Rectal smooth muscle tissue (tissue), 1 donor: ENCODE data around the gene DLX4.

ENCODE experiments used
- H3K27ac ChIP-seq: one replicate; pipeline ENCODE4 v1.7.0; 2013; ENCODE audit warnings: low read depth, low read length, inconsistent platforms
- H3K27me3 ChIP-seq: one replicate; pipeline ENCODE4 v1.7.0; 2013; ENCODE audit warnings: low read length; ENCODE audit not compliant: control insufficient read depth, insufficient read depth
- H3K36me3 ChIP-seq: one replicate; pipeline ENCODE4 v1.7.0; 2013; ENCODE audit warnings: low read length; ENCODE audit not compliant: control insufficient read depth, insufficient read depth
- H3K4me1 ChIP-seq: one replicate; pipeline ENCODE4 v1.7.0; 2013; ENCODE audit warnings: low read length; ENCODE audit not compliant: control insufficient read depth, insufficient read depth
- H3K4me3 ChIP-seq: one replicate; pipeline ENCODE4 v1.7.0; 2013; ENCODE audit warnings: low read length
- H3K9ac ChIP-seq: one replicate; pipeline ENCODE4 v1.7.0; 2013; ENCODE audit warnings: low read length

Gene DLX4

GRCh38 chr17:49969134-49969759, at the start of gene DLX4:
Gene DLX4, plus strand, starts transcription at chr17:49969190. Its CDS starts 279 bp downstream, at chr17:49969469.
- Histone ChIP-seq H3K36me3 (no peaks in the 10 kb centered on the region), H3K4me3 (peak within 1 kb of the TSS; percentile 75), H3K27ac (no peak within 1 kb of the TSS), H3K4me1 (peaks cover 3% of the 10 kb centered on the region), H3K27me3 (peaks cover 70% of the 10 kb centered on the region), H3K9ac (no peak within 1 kb of the TSS)

GRCh38 chr17:49920030-49920769, 48.8 kb upstream of the DLX4 start:
- H3K27me3 ChIP-seq: peaks cover 6% of the 10 kb centered on the region

DNA sequence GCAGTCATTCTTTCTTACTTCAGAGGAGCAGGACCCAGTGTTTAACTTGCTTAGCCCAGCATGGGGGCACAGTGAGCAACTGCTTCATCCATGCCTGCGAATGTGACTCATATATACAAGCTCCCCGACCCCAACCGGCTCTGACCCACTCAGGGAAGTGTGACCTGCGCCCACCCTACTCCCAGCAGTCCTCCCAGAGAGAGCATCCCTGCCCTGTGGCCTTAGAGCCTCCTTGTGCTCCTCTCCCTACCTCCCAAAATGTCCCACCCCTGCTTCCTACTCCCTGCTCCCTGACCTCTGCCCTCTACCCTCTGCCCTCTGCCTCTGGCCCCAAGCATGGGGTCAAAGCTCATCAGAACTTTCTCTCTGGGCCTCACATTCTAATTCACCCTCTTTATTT, 46.9 kb upstream of the DLX4 start:
- no peak overlapping the region for H3K9ac ChIP-seq
- H3K36me3 ChIP-seq: no peaks in the 10 kb centered on the region
- H3K27ac ChIP-seq: no peak overlapping the region
- H3K27me3 ChIP-seq: no peaks in the 10 kb centered on the region
- no peaks in the 10 kb centered on the region for H3K4me1 ChIP-seq
- H3K4me3 ChIP-seq: no peak overlapping the region

More at GRCh38 chr17:49920030-49920769, 48.8 kb upstream of the DLX4 start:
- Histone ChIP-seq H3K27ac (no peak overlapping the region), H3K9ac (no peak overlapping the region), H3K4me3 (no peak overlapping the region), H3K36me3 (no peaks in the 10 kb centered on the region), H3K4me1 (no peaks in the 10 kb centered on the region)

DNA sequence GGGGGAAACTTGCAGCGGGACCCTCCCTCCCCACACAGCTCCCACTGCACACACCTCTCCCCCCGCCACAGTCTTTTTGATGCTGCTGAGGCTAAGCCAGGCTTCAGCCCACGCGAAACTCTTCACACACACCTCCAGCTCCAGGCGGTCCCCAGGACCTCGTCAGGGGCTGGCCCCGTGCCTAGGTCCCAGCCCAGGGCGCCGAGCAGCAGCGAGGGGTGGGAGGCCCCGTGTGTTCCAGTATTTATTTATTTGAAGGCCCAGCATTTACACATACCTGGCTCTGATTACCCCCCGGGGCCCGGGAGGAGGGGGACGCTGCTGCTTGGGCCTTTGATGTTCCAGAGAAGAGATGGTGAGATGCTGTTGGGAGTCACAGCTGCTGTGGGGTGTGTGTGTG, 44.9 kb upstream of the DLX4 start:
- no peaks in the 10 kb centered on the region for H3K36me3 ChIP-seq
- no peak overlapping the region for H3K9ac ChIP-seq
- H3K4me3 ChIP-seq: no peak overlapping the region
- H3K27me3 ChIP-seq: no peaks in the 10 kb centered on the region
- H3K27ac ChIP-seq: no peak overlapping the region
- no peaks in the 10 kb centered on the region for H3K4me1 ChIP-seq

DNA sequence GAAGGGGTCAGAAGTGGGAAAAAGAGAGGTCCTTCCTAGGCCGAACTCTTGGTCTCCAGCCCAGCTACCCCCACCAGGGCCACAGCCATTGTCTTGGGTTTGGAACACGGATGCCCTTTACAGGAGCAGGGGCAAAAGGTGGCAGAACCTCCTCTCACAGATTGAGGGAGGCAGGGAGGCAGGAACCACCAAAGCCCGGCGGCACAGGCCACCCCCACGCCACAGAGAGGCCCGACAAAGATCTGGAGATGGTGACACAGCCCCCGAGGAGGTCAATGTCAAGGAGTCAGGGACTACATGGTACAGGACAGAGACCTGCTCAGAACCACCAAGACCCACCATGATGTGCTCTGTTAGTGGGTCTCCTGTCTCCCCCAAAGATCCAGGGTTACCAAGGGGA, 44.4 kb upstream of the DLX4 start:
- Histone ChIP-seq H3K36me3 (no peaks in the 10 kb centered on the region), H3K27me3 (peaks cover 2% of the 10 kb centered on the region), H3K27ac (no peak overlapping the region), H3K4me1 (no peaks in the 10 kb centered on the region), H3K9ac (no peak overlapping the region), H3K4me3 (no peak overlapping the region)

DNA sequence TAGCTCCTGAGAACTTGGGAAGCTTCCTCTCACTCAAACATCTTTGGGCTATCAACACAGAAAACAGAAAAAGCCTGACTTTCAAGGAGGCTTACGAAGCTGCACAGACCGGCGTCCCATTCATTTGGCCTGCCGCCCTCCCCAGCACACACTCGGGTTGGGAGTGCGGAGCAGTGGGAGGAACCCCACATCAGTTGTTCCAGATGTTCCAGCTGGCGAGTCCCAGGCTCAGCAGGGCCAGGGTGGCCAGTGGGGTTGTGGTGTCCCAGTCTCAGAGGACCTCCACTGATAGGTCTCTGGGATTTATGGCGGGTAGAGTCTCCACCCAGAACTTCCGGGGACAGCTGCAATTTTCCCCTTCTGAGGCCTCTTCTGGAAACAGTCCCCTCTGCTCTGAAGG, 43.1 kb upstream of the DLX4 start:
- Histone ChIP-seq H3K36me3 (no peaks in the 10 kb centered on the region), H3K9ac (no peak overlapping the region), H3K27me3 (peaks cover 2% of the 10 kb centered on the region), H3K27ac (no peak overlapping the region), H3K4me3 (no peak overlapping the region), H3K4me1 (no peaks in the 10 kb centered on the region)

- peaks cover 6% of the 10 kb centered on the region for H3K27me3 ChIP-seq
Measured at GRCh38 chr17:49926886-49927285, 42.1 kb upstream of the DLX4 start.

DNA sequence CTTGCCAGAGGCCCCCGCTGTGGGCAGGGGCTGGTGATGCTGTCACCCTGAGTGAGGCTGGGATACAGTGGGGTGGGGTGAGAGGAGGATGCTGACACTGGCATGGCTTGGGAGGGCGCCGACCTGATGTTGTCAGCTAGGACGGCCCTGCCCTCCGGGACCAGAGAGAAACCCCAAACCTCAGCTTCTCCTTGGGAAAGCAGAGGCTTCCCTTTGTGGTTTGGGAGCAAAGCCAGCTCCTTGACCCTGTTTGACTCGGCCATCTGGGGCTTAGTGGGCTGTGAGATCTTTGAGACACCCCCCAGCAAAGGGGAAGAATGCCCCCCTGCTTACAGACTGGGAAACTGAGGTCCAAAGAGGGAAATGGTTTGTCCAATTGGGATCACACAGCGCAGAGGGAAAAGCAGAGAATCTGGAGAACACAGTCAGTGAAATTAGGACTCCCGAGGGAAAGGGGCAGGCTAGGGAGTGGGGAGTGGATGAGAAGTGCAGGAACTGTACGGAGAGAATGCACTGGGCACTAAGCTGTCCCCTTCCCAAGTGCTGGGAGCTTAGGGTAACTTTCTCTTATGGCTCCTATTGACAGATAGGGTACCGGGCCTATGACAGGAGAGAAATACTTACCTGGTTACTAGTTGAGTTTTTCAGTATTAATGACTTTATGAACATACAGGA, 40.7 kb upstream of the DLX4 start:
- H3K9ac ChIP-seq: no peak overlapping the region
- peaks cover 9% of the 10 kb centered on the region for H3K27me3 ChIP-seq
- no peaks in the 10 kb centered on the region for H3K36me3 ChIP-seq
- H3K4me1 ChIP-seq: no peaks in the 10 kb centered on the region
- H3K27ac ChIP-seq: no peak overlapping the region
- H3K4me3 ChIP-seq: no peak overlapping the region

More at GRCh38 chr17:49926886-49927285, 42.1 kb upstream of the DLX4 start:
- H3K9ac ChIP-seq: no peak overlapping the region
- H3K36me3 ChIP-seq: no peaks in the 10 kb centered on the region
- no peak overlapping the region for H3K4me3 ChIP-seq
- H3K27ac ChIP-seq: no peak overlapping the region
- H3K4me1 ChIP-seq: no peaks in the 10 kb centered on the region

- Histone ChIP-seq H3K27me3 (peaks cover 9% of the 10 kb centered on the region), H3K9ac (no peak overlapping the region), H3K4me3 (no peak overlapping the region), H3K27ac (no peak overlapping the region), H3K4me1 (no peaks in the 10 kb centered on the region), H3K36me3 (no peaks in the 10 kb centered on the region)
Measured at GRCh38 chr17:49928837-49929475, 40.0 kb upstream of the DLX4 start.

DNA sequence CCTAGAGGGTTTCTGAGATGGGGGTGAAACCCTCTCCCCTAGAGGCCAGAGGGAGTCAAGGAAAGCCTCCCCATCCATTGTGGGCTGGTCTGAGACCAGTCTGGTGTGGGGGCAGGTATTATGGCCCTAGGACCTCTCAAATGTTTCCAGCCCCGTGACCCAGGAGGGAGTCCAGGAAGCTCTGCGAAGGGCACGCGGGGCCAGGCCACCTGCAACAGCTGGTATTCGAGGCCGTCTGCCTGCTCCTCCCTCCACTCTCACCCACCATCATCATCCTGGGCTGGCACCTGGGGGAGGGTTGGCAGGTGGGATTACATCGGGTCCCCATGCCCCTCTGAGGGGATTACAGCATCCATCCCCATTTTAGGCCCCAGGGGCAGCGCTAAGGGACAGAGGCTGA, 38.1 kb upstream of the DLX4 start:
- H3K36me3 ChIP-seq: no peaks in the 10 kb centered on the region
- H3K9ac ChIP-seq: no peak overlapping the region
- H3K4me1 ChIP-seq: no peaks in the 10 kb centered on the region
- H3K27ac ChIP-seq: no peak overlapping the region
- no peak overlapping the region for H3K4me3 ChIP-seq
- H3K27me3 ChIP-seq: peaks cover 9% of the 10 kb centered on the region

DNA sequence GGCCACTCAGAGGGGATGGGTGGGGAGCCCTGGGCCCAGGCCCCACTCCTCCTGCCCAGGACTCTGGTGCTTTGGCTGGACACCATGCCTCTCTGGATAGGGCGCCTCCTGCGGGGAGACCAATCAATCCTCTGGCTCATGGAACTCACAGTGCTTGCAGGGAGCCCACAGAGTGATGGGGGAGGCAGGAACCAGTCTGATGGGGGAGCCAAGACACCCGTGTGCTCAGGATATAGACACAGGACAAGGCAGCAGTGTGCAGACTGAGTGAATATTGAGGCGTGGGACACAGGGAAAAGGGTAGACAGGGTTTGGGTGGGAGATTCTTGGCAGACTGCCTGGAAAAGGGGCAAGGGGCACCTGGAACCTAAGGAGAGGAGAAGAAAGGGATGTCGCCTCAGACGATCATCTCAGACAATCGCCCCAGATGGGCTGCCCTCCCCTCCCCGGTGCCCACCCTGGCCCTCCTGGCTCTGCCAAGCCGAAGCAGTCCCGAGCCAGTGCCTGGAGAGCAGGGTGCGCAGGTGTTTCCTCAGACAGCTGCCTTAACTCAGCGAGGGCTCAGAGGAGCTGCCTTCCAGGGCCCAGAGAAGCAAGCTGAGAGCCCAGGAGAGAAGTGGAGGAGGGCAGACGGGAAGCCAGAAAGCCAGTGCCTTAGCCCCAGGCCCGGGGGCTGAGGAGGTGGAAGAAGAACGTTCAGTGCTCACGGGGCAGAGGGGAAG, 37.4 kb upstream of the DLX4 start:
- Histone ChIP-seq H3K4me1 (no peaks in the 10 kb centered on the region), H3K4me3 (no peak overlapping the region), H3K27ac (no peak overlapping the region), H3K27me3 (peaks cover 9% of the 10 kb centered on the region), H3K9ac (no peak overlapping the region), H3K36me3 (no peaks in the 10 kb centered on the region)
